GM12872 (cell line): ENCODE data around the gene ZNF692.
A peak's percentile ranks its signal among the peaks of the same experiment; 100 is the strongest.

Experiments
- CTCF ChIP-seq: IDR thresholded peaks from 3 replicates; pipeline ENCODE4 v1.5.1; 2011; ENCODE audit warnings: low read depth, mild to moderate bottlenecking, low read length, moderate library complexity; ENCODE audit not compliant: insufficient read depth

ZNF692 gene

GRCh38 chr1:248842781-248843331 is 16.0 kb downstream of the ZNF692 start:
- no peak for TF ChIP-seq CTCF

GRCh38 chr1:248841702-248842395 is 17.0 kb downstream of the ZNF692 start:
- peak; percentile 57 for TF ChIP-seq CTCF

GRCh38 chr1:248840946-248841345 is 17.9 kb downstream of the ZNF692 start:
- TF ChIP-seq CTCF: no peak

GRCh38 chr1:248839168-248839555 is 19.7 kb downstream of the ZNF692 start:
- no peak for TF ChIP-seq CTCF

- no peak for TF ChIP-seq CTCF
These were observed 20.3 kb downstream of the ZNF692 start for GRCh38 chr1:248838357-248839167.

GRCh38 chr1:248837781-248838356 is 21.0 kb downstream of the ZNF692 start, which contains the start of gene ZNF672:
TSS of gene ZNF672 (plus strand) at chr1:248838224. CDS start at chr1:248847275, 9,051 bp downstream.
- no peak for TF ChIP-seq CTCF
